ENCODE results near the gene DYNC2LI1.

DYNC2LI1 gene

GRCh38 chr2:43763091-43763490 is 10.7 kb upstream of the DYNC2LI1 start:
- DNase-seq (ENCODE audit: low spot score) = no peak

DNA sequence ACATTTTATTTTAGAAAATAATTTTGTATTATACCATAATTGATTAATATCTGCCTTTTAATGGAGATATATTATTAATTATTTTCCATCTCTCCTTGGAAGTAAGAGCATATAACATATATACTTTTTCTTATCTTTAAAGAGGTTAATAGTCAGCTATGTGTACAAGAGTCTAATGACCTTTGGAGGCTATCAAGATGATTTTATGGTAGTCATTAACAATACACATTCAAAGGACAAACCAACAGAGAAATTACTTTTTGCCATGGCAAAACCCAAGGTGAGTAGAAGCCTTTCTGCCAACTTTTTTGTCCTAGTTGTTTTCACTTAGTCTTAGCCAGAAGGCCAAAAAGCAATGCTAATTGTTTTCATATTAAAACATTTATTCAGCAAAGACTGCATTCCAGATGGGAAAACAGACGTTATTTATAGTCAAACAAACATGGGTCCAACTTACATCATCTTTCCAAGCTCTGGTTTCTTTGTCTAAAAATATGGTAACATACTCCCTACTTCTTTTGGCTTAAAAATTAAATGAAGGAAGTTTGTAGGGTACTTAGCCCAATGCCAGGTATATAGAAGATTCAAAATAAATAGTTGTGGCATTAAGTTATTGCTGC is 9.6 kb upstream of the DYNC2LI1 start:
- no peak for DNase-seq (ENCODE audit: low spot score)

DNA sequence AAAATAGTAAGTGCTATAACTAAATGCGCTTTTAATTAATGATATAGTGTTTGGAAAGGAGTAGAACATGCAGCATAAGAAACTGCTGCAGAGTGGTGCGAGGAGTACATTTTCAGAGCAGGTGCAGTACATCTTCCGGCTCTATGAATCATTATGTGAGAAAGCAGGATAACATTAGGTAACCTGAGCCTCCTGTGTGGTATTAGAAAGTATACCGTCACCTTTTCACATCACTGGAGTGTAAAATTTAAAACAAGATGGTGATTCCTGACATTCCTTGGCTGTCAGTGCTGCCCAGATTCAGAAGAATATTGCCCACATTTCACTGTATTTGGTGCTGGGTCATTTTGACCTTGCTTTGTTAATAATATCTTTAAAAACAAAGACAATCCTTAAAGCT is 7.8 kb upstream of the DYNC2LI1 start:
- no peak for DNase-seq (ENCODE audit: low spot score)

DNA sequence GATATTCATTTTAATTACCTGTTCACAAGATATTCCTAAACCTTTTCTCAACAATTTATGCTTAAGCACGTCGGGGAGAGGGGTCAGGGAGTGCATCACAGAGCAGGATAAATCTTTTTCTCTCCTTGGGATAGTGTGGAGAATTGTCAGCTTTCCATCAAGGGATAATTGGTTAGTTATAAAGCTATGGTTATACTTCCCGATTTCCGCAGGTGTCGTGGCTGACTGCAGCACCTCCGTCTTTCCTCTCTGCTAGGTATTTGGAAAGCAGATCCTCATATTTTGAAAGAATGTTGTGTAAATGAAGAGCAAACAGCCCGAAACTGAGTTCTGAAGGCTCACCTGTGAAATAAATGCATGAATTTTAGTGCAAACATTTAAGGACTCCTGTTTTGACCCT is 778 bp downstream of the DYNC2LI1 start:
- no peak for DNase-seq (ENCODE audit: low spot score)

- no peak for DNase-seq (ENCODE audit: low spot score)
These were observed 2.5 kb downstream of the DYNC2LI1 start for GRCh38 chr2:43776324-43776723.

DNA sequence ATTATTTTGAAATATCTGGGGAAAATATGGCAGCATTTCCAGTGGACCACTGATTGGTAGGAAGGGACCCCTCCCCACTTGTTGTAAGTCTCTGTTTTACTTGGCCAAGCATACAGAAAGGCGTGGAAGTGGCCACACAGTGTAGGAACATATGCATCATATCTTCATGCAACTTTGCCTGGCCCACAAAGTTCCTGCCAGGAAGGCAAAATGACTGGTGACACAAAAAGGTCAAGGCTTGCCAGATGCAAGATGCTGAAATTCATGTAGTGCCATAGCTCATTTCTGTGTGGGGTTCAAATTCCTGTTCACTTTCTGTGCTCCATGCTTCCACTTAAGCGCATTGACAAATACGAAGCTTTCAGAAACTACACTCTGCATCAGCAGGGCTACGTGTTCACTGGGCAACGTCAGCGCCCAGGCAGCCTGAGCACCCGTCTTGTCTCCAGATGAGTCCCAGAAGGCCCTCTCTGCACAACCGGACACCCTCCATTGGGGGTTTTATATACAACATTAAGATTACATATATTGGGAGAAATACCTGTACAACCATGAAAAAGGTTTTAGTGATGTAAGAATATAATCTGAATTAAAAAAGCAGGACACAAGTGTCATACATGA is 3.6 kb downstream of the DYNC2LI1 start:
- DNase-seq (ENCODE audit: low spot score) = no peak

GRCh38 chr2:43778233-43778632 is 4.4 kb downstream of the DYNC2LI1 start:
- no peak for DNase-seq (ENCODE audit: low spot score)

DNA sequence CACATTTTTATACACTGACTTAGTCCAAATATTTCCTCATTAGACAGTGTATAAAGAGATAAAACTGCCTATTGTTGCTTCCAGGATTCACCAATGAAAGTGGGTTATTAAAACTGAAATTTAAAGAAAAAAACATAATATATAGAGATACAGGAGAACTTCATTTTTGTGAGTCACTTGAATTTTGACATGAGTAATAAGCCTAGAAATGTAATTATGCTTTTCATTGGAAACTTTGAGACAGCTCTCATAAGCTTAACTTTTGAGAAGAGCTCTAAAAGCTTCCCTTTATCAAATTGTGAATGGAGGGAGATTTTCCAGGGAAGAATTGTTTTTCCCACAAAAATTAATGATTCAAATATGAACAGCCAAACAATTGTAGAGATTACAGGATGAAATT is 14.1 kb downstream of the DYNC2LI1 start:
- DNase-seq (ENCODE audit: low spot score) = no peak

DNA sequence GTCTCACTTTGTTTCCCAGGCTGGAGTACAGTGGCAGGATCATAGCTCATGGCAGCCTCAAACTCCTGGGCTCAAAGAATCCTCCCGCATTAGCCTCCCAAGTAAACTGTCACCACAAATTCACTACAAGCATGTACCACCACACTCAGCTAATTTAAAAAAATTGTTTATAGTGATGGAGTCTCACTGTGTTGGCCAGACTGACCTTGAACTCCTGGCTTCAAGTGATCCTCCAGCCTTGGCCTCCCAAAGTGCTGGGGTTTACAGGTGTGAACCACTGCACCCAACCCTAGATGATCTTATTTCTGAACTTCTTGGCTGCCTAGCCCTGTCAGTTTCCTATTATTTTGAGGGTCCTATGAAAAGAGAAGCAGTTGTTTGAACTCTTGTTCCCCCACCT is 14.8 kb downstream of the DYNC2LI1 start:
- DNase-seq (ENCODE audit: low spot score) = no peak

- no peak for DNase-seq (ENCODE audit: low spot score)
These were observed 16.3 kb downstream of the DYNC2LI1 start for GRCh38 chr2:43790147-43790546.

GRCh38 chr2:43791035-43791765 is 17.4 kb downstream of the DYNC2LI1 start:
- DNase-seq (ENCODE audit: low spot score) = no peak

- no peak for DNase-seq (ENCODE audit: low spot score)
These were observed 18.8 kb downstream of the DYNC2LI1 start for GRCh38 chr2:43792653-43793052.

- no peak for DNase-seq (ENCODE audit: low spot score)
These were observed 21.1 kb downstream of the DYNC2LI1 start for GRCh38 chr2:43794956-43795355.

DNA sequence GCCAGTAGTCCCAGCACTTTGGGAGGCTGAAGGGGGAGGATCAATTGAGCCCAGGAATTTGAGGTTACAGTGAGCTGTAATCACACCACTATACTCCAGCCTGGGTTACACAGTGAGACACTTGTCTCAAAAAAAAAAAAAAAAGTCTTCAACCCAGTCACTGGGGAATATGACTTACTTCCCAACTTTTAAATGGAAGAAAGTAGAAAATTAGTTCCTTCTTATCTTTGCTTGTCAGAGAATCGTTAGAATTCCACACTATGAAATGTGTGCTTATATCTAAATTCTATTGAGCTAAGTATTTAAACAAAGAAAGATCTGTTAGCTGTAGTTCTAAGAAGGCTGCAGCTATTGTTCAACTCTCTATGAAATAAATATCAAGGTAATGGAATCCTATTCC is 22.4 kb downstream of the DYNC2LI1 start:
- no peak for DNase-seq (ENCODE audit: low spot score)

DNA sequence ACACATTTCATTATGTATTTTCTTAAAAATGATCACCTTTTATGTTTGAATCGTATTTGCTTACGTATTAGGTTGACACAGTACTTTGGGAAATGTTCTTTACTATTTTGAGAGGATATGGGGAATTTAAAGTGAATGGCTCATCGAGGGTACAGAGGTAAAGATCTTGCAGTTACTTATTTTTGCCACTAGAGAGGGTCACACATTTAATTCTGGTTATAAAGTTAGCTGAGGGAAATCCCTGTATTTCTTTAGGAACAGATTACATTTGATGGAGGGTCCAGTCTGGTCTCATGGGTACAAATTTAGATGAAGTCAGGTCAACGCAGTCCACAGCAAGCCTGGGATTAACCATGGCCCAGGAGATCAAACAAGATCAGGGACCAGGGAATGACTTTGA is 24.5 kb downstream of the DYNC2LI1 start:
- no peak for DNase-seq (ENCODE audit: low spot score)

GRCh38 chr2:43800894-43801293 is 27.1 kb downstream of the DYNC2LI1 start:
- no peak for DNase-seq (ENCODE audit: low spot score)

DNA sequence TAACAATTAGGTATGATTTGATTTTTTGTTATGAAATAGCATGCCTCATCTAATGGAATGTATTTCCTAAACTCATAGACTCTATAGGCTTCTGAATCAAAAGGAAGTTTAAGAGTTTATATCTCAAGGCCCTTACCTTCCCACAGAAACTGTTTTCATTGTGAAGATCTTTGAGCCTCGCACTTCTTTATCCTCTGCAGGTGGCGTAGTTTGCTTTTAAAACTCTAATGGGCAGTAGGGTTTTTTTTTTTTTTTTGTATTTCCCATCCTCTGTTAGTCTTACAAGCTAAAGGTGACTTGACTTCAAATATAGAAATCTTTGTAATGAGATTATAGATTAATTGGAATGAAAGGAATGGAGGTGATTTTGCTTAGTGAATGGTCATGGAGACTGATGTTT is 28.3 kb downstream of the DYNC2LI1 start:
- no peak for DNase-seq (ENCODE audit: low spot score)

GRCh38 chr2:43803113-43803512 is 29.3 kb downstream of the DYNC2LI1 start:
- no peak for DNase-seq (ENCODE audit: low spot score)

GRCh38 chr2:43806719-43807031 is 32.8 kb downstream of the DYNC2LI1 start:
- DNase-seq (ENCODE audit: low spot score) = no peak

DNA sequence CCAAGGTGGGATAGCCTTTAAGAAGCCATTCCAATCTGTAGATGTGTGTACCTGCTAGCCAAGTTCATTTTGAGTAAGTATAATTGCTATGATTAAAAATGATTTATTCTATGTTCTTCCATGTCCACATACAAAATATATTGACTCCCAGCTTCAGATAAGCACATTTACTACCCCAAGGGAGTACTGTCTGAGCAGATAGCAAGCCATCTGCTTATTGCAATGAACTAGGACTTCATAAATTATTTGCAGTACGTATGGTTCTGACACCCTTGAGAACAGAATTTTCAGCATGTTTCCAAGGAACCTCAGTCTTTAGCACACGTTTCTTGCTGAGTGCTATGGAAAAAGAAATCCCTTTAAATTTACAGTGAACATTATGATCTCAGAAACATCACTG is 36.6 kb downstream of the DYNC2LI1 start:
- no peak for DNase-seq (ENCODE audit: low spot score)

GRCh38 chr2:43810888-43811287 is 37.0 kb downstream of the DYNC2LI1 start:
- DNase-seq (ENCODE audit: low spot score) = no peak

- no peak for DNase-seq (ENCODE audit: low spot score)
These were observed 38.2 kb downstream of the DYNC2LI1 start for GRCh38 chr2:43812006-43812405.

GRCh38 chr2:43812947-43813346 is 39.1 kb downstream of the DYNC2LI1 start:
- no peak for DNase-seq (ENCODE audit: low spot score)

DNA sequence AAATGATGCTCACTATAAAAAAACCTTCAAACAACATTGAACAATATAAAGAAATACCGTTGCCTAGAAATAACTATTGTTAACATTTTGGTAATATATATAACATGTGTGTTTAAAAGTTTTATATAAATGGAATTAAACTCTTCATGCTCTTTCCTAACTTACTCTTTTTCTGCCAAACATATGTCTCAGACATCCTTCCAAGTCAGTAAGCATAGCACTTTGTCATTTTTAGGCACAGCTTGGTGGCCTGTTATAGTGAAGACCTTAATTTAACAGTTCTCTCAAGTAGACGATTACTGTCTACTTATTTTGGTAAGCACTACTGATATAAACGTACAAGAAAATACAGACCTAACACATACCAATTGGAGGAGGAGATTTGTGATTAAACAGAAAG is 40.9 kb downstream of the DYNC2LI1 start:
- no peak for DNase-seq (ENCODE audit: low spot score)

Measured in cerebellar cortex (tissue), 1 donor.